Measurements from ENCODE around the gene CCDC12. TPM values are rescaled to one million over a fixed set of nuclear protein-coding genes. Genes with fewer than 3 reads are reported as not detected.

Gene CCDC12
- total RNA-seq, 4 donors from 2014 or later = 20.4 to 49.7 (median 30.8) TPM

- no peak for TF ChIP-seq CTCF (IDR thresholded peaks at IDR 0.05; ENCODE audit: low read depth)
These were observed 80.2 kb downstream of the CCDC12 start for GRCh38 chr3:46896386-46896785.

- no peak for TF ChIP-seq CTCF (IDR thresholded peaks at IDR 0.05; ENCODE audit: low read depth)
These were observed 80.8 kb downstream of the CCDC12 start for GRCh38 chr3:46895761-46896160.

GRCh38 chr3:46895204-46895660 is 81.3 kb downstream of the CCDC12 start:
- TF ChIP-seq CTCF (IDR thresholded peaks at IDR 0.05; ENCODE audit: low read depth) = no peak

GRCh38 chr3:46894256-46894655 is 82.3 kb downstream of the CCDC12 start:
- TF ChIP-seq CTCF (IDR thresholded peaks at IDR 0.05; ENCODE audit: low read depth) = no peak

- TF ChIP-seq CTCF (IDR thresholded peaks at IDR 0.05; ENCODE audit: low read depth) = no peak
These were observed 82.8 kb downstream of the CCDC12 start for GRCh38 chr3:46893763-46894162.

GRCh38 chr3:46893146-46893748 is 83.3 kb downstream of the CCDC12 start:
- TF ChIP-seq CTCF (IDR thresholded peaks at IDR 0.05; ENCODE audit: low read depth) = no peak

- TF ChIP-seq CTCF (IDR thresholded peaks at IDR 0.05; ENCODE audit: low read depth) = no peak
These were observed 84.0 kb downstream of the CCDC12 start for GRCh38 chr3:46892285-46893145.

All from subcutaneous adipose tissue (tissue), 4 donors.